ENCODE data around the gene SKP1. TPM values are rescaled to one million over a fixed set of nuclear protein-coding genes. Genes with fewer than 3 reads are reported as not detected.
"Not testable (repeated sequence)": the region's sequence is repeated elsewhere in the genome, so short reads cannot be mapped to it uniquely, and the experiment has no call there.

SKP1 gene
- 287 and 332 TPM in 2 replicates for total RNA-seq (2014; rRNA removed; shearing (Covaris generic))

DNA sequence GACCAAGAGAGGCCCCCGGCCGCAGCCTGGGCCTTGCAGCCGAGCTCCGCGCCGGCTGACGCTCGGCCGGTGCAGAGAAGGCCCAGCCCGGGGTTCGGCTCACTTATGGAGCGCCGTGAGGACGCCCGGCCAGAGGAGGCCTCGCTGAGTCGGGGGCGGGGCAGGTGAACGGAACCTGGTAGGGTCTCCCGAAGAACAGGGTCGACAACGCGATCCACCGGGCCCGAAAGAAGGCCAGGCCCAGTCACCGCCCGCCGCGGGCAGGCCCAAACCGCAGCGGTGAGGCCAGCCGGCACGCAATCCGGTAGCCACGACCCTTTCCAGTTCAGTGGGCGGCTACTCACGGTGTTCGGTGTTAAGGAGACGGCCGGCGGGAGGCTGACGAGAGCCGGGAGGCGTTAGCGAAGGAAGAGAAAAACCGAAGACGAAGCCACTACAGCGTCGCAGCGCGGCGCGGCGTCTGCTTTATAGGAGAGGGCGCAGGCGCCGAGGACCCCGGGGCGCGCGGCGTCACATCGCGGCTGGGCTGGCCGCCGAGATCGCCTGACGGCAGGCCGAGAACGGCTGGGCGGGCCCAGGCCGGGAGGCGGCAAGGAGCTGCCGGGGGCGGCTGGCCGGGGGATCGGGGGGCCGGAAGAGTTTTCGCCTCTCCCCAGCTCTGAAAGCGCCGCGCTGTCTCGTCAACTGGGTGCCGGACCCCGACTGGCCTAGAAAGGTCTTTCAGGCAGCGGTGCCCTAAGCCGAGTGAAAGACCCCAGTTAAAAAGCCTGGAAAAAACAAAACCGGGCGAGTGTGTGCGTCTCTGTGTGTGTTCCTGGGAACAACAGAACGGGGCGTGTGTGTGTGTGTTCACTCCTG is at the start of gene SKP1:
Gene SKP1, minus strand, starts transcription at position 440 of the 858 bp plus-strand sequence. CDS start 2,928 bp downstream, outside the sequence.
- no peaks in the 10 kb centered on the region for H3K27me3 ChIP-seq (ENCODE audit: control insufficient read depth, insufficient read depth, low read length)
- H3K4me3 ChIP-seq (ENCODE audit: insufficient read depth, low read depth, low read length), result peak within 1 kb of the TSS; percentile 92
- DNase-seq, result peak; percentile 94
- H3K36me3 ChIP-seq (replicated peaks; ENCODE audit: control insufficient read depth, insufficient read depth, low read length), result peaks cover 2% of the 10 kb centered on the region

DNA sequence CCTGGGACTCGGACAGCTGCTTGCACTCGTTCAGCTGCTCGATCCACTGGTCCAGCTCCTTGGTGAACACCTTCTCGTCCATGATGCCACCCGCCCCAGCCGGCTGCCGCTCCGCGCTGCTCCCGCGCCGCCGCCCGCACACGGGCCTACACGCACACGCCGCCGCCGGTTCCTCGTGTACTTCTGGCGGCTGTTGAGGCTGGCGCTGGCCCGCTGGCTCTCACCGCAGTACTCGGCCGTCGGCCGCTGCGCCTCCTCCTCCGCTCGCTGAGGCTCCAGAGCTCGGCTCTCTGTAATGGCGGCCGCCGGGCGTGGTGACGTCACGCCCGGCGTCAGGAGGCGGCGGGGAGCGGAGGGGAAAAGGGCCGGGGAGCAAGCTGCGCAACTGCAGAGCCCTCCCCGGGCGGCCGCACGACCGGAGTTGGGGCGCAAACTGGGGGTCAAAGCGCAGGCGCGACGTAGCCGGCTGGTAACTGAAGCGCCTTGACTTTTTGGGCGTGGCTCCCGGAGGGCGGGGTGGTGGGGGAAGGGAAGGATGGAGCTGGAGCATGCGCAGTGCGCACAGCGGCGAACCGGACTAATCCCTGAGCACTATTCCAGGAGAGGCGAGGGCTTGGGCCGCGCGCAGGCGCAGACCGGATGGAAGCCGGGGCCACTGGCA is 49.2 kb upstream of the SKP1 start, which contains the start of gene PPP2CA:
Gene PPP2CA, minus strand, starts transcription at position 294 of the 661 bp plus-strand sequence. Its CDS starts 212 bp downstream, at position 82.
- no peaks in the 10 kb centered on the region for H3K27me3 ChIP-seq (ENCODE audit: control insufficient read depth, insufficient read depth, low read length)
- DNase-seq, result peak; percentile 96
- peak within 1 kb of the TSS; percentile 100 for H3K4me3 ChIP-seq (ENCODE audit: insufficient read depth, low read depth, low read length)
- no peaks in the 10 kb centered on the region for H3K36me3 ChIP-seq (replicated peaks; ENCODE audit: control insufficient read depth, insufficient read depth, low read length)

DNA sequence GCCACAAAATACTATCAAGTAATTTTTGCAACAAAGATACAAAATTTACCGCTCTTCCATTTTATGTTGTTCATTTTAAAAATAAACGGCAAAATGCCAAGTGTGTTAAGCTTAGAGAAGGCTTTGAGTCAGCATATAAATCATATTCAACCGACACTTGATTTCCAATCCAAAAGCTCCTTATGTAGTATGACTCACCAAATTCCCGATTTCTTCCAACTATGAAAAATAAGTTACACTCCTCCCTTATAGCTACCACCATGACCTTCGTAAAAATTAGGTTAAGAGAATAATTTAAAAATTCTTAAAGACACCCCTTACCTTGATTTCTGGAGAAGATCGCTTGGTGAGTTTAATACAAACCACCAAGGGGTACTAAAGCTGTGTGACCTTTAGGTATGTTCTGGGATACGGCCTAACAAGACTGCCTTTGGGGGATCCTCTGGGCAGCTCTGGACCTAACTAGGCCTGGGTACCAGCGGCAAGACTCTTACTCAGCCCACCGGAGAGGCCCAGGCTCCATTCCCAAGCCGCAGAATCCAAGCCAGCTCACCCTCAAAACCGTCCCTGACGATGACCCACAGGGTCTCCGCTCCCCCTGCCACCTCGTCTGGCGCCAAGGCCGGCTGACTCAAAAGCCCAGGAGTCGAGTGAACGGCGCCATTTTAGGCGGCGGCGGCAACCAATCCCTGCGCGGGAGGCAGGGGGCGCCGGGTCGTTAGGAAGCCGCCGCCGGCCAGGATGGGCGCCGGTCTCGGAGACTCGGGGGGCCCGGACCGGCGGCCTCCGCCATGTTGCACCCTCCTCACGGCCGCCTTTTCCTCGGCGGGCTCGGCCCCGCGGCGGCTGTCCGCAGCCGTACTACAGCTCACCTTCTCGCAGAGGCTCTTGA is 48.4 kb upstream of the SKP1 start:
- DNase-seq, result peak; percentile 89
- Histone ChIP-seq H3K27me3 (ENCODE audit: control insufficient read depth, insufficient read depth, low read length) (no peaks in the 10 kb centered on the region), H3K36me3 (replicated peaks; ENCODE audit: control insufficient read depth, insufficient read depth, low read length) (peaks cover 2% of the 10 kb centered on the region), H3K4me3 (ENCODE audit: insufficient read depth, low read depth, low read length) (peak overlapping the region; percentile 100)

DNA sequence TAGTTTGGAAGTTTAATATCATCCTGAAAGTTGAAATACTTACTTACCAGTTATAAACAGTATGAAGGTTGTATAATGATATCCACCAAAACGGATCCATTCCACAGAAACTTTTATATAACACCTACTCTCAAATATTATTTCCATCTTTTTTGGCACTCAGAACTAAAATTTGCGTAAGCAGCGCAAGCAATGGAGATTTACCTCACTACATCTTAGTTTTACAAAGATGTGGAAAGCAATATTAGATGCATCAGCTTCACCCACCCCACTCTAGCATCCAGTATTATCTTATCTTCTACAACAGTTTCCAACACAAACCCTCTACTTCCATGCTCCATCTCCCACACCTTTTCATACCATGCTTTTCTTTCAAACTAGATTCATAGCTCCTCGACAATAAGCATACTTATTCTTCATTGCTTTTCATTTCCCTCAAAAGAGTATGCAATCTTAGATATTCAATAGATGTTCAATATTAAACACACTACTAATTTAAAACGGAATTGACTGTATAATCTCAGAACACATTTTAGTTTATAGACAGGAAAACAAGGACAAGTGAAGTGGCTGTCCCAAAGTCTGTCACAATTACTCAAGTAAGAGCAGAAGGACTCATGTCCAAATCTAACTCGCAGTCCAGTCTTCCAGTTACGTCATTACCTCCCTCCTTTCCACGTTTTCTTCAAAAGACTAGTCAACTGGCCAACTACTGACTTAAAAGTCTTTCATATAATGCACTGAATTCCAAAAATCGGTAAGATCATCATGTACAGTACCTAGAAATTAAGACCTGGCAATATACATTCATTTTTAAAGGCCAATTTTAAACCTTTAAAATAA is 46.9 kb upstream of the SKP1 start:
- peaks cover 2% of the 10 kb centered on the region for H3K36me3 ChIP-seq (replicated peaks; ENCODE audit: control insufficient read depth, insufficient read depth, low read length)
- peak overlapping the region; percentile 100 for H3K4me3 ChIP-seq (ENCODE audit: insufficient read depth, low read depth, low read length)
- DNase-seq, result no peak
- no peaks in the 10 kb centered on the region for H3K27me3 ChIP-seq (ENCODE audit: control insufficient read depth, insufficient read depth, low read length)

DNA sequence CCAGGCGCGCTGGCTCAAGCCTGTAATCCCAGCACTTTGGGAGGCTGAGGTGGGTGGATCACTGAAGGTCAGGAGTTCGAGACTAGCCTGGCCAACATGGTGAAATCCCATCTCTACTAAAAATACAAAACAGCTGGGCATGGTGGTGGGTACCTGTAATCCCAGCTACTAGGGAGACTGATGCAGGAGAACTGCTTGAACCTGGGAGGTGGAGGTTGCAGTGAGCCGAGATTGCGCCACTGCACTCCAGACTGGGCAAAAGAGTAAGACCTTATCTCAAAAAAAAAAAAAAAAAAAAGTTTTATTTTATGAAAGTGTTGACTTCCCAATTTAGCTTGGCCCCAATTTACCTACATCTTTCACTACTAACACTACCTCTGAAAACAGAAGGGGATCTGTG is 44.9 kb upstream of the SKP1 start:
- not testable (repeated sequence) for H3K4me3 ChIP-seq (ENCODE audit: insufficient read depth, low read depth, low read length); H3K36me3 ChIP-seq (replicated peaks; ENCODE audit: control insufficient read depth, insufficient read depth, low read length); H3K27me3 ChIP-seq (ENCODE audit: control insufficient read depth, insufficient read depth, low read length); DNase-seq

DNA sequence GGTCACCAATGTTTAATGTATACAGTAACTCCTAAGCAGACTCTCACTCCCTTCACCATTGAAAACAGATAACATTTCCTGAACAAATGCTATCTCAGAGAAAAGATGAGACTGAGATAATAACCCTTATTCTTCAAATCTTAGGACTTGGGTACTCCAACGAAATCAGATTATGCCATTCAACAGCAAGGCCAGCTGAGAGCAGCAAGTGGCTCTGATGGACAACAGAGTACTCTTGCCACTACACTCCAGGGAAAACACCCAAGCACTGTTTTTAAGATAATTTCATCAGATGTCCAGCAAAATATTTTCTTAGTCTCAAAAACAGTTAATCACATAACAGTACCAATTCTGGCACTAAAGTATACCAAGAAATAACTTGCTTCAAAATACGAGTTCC is 39.0 kb upstream of the SKP1 start:
- H3K4me3 ChIP-seq (ENCODE audit: insufficient read depth, low read depth, low read length), result no peak overlapping the region
- H3K36me3 ChIP-seq (replicated peaks; ENCODE audit: control insufficient read depth, insufficient read depth, low read length), result peaks cover under 1% of the 10 kb centered on the region

DNA sequence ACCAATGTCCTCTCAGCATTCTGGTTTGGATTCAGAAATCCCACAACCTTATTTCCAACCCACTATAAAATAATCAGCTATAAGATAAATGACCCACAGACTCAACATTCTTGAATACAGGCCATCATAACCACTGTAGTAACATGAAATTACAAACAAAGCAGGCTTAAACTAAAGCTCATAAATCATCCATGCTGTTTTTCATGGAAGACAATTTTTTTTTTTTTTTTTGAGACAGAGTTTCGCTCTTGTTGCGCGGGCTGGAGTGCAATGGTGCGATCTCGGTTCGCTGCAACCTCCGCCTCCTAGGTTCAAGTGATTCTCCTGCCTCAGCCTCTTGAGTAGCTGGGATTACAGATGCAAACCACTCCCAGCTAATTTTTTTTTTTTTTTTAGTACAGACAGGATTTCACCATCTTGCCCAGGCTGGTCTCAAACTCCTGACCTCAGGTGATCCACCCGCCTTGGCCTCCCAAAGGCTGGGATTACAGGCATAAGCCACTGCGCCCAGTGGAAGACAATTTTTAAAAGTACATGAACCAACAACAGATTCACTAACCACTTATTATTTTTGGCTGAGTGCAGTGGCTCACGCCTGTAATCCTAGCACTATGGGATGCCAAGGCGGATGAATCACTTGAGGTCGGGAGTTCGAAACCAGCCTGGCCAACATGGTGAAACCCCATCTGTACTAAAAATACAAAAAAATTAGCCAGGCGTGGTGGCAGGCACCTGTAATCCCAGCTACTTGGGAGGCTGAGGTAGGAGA is 34.7 kb upstream of the SKP1 start:
- DNase-seq; H3K36me3 ChIP-seq (replicated peaks; ENCODE audit: control insufficient read depth, insufficient read depth, low read length); H3K27me3 ChIP-seq (ENCODE audit: control insufficient read depth, insufficient read depth, low read length); H3K4me3 ChIP-seq (ENCODE audit: insufficient read depth, low read depth, low read length): not testable (repeated sequence)

More for the DNA sequence above, 39.0 kb upstream of the SKP1 start:
- H3K27me3 ChIP-seq (ENCODE audit: control insufficient read depth, insufficient read depth, low read length), result no peaks in the 10 kb centered on the region
- no peak for DNase-seq

DNA sequence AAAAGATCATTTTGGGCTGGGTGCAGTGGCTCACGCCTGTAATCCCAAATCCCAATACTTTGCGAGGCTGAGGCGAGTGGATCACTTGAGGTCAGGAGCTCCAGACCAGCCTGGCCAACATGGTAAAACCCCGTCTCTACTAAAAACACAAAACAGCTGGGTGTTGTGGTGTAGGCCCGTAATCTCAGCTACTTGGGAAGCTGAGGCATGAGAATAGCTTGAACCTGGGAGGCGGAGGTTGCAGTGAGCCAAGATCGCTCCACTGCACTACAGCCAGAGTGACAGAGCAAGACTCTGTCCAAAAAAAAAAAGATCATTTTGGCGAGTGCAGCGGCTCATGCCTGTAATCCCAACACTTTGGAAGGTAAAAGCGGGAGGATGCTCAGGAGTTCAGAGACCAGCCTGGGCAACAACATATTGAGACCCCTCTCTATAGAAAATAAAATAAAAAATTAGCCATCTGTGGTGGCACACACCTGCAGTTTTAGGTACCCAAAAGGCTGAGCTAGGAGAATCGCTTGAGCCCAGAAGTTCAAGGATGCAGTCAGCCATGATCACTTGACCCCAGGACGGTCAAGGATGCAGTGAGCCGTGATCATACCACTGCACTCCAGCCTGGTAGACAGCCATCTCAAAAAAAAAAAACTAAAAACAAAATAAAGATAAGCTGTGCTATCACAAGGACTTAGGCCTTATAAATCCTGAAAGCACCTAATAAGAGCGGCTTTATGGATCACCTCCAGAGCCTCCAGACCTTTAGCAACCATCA is 32.9 kb upstream of the SKP1 start:
- H3K4me3 ChIP-seq (ENCODE audit: insufficient read depth, low read depth, low read length), result no peak overlapping the region
- DNase-seq, result no peak
- H3K27me3 ChIP-seq (ENCODE audit: control insufficient read depth, insufficient read depth, low read length), result no peaks in the 10 kb centered on the region
- H3K36me3 ChIP-seq (replicated peaks; ENCODE audit: control insufficient read depth, insufficient read depth, low read length), result peaks cover 4% of the 10 kb centered on the region

DNA sequence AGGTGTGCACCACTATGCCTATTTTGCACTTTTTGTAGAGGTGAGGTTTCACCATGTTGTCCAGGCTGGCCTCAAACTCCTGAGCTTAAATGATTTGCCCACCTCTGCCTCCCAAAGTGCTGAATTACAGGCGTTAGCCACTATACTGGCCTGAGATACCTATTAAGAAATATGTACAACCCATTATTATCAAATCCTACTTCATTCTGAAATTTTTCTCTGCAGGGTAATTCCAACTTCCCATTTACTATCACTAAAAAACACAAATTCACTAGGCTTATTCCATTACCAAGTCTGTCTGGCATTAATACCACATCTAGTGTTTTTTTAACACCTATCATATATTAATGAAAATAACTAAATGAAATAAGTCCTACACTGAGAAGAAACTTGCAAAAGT is 30.9 kb upstream of the SKP1 start:
- Histone ChIP-seq H3K4me3 (ENCODE audit: insufficient read depth, low read depth, low read length) (no peak overlapping the region), H3K27me3 (ENCODE audit: control insufficient read depth, insufficient read depth, low read length) (no peaks in the 10 kb centered on the region), H3K36me3 (replicated peaks; ENCODE audit: control insufficient read depth, insufficient read depth, low read length) (peaks cover 11% of the 10 kb centered on the region)
- no peak for DNase-seq

DNA sequence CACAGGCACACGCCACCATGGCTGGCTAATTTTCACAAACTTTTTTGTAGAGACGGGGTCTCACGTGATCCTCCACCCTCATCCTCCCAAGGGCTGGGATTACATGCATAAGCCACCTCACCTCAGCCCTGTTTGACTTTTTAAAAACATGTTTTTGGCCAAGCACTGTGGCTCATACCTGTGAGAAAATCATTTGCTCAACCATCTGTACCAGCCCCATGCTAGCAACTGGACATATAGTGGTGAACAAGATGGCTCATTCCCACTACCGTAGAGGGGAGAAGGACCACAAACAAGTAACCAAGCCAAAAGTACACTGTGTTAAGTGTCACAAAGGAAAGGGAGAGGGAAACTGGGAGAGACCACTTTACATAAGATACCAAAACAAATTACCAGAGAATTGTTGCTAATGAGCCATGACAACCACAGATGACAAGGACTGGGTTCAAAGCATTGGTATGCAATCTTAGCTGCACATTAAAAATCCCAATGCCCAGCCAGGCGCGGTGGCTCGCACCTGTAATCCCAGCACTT is 29.9 kb upstream of the SKP1 start:
- no peak for DNase-seq
- Histone ChIP-seq H3K27me3 (ENCODE audit: control insufficient read depth, insufficient read depth, low read length) (no peaks in the 10 kb centered on the region), H3K36me3 (replicated peaks; ENCODE audit: control insufficient read depth, insufficient read depth, low read length) (peaks cover 14% of the 10 kb centered on the region), H3K4me3 (ENCODE audit: insufficient read depth, low read depth, low read length) (no peak overlapping the region)

DNA sequence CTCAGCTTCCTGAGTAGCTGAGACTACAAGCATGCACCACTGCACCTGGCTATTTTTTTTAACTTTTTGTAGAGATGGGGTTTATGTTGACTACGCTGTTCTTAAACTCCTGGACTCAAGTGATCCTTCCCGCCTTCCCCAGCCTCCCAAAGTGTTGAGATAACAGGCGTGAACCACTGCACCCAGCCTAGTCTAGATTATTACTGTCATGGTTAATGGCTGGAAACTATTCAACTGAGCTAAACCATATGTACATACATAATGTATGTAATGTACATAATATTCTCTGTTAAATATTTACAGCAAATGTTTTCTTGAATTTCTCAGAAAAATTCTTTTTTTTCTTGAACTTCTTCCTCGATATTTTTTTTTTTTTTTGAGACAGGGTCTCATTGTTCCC is 27.8 kb upstream of the SKP1 start:
- Histone ChIP-seq H3K36me3 (replicated peaks; ENCODE audit: control insufficient read depth, insufficient read depth, low read length) (peaks cover 34% of the 10 kb centered on the region), H3K27me3 (ENCODE audit: control insufficient read depth, insufficient read depth, low read length) (no peaks in the 10 kb centered on the region), H3K4me3 (ENCODE audit: insufficient read depth, low read depth, low read length) (no peak overlapping the region)
- DNase-seq, result no peak

DNA sequence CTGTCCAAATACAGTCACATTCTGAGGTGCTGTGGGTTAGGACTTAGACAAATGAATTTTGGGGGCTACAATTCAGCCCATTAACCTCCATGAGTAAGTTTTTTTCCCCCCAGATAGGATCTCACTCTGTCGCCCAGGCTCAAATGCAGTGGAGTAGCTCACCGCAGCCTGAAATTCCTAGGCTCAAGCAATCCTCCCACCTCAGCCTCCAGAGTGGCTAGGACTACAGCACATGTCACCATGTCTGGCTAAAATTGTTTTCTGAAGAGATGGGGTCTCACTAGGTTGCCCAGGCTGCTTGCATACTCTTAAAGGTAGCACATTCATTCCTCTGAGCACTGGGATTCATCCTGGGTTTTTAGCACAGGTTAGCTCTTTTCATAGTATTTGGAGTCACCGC is 26.9 kb upstream of the SKP1 start:
- H3K27me3 ChIP-seq (ENCODE audit: control insufficient read depth, insufficient read depth, low read length), result no peaks in the 10 kb centered on the region
- peaks cover 42% of the 10 kb centered on the region for H3K36me3 ChIP-seq (replicated peaks; ENCODE audit: control insufficient read depth, insufficient read depth, low read length)
- DNase-seq, result no peak
- H3K4me3 ChIP-seq (ENCODE audit: insufficient read depth, low read depth, low read length), result no peak overlapping the region

All from H7 (cell line).